Liver (tissue), 3 donors: ENCODE results near the gene SLITRK3.

Experiments used
- CTCF ChIP-seq: fragments of 150-350 bp; IDR thresholded peaks from 2 replicates; pipeline ENCODE4 v1.5.1; 2017; ENCODE audit warnings: improper control_type of control experiment, low read depth, low read length; ENCODE audit not compliant: missing input control
- EGR1 ChIP-seq, 2 donors: IDR thresholded peaks; 2 replicates each; pipeline ENCODE4 v1.6.1; 2016 to 2018; ENCODE audit warnings: antibody characterized with exemption in 2 of 2, low read depth in 2 of 2
- GABPA ChIP-seq, 2 donors: IDR thresholded peaks in 1 of 2; conservative IDR thresholded peaks in 1 of 2; 2 replicates each; pipeline ENCODE4 v1.6.1; 2016; ENCODE audit warnings: antibody characterized with exemption in 2 of 2, mild to moderate bottlenecking in 1 of 2, moderate library complexity in 1 of 2
- HNF4A ChIP-seq, 2 donors: conservative IDR thresholded peaks; 2 replicates each; pipeline ENCODE4 v1.6.1; 2016; ENCODE audit warnings: antibody characterized with exemption in 2 of 2, mild to moderate bottlenecking in 2 of 2
- JUND ChIP-seq, 2 donors: IDR thresholded peaks; 2 replicates each; pipeline ENCODE4 v1.6.1; 2016; ENCODE audit warnings: antibody characterized with exemption in 2 of 2
- RAD21 ChIP-seq, 2 donors: IDR thresholded peaks; 2 replicates each; pipeline ENCODE4 v1.6.1; 2016; ENCODE audit warnings: antibody characterized with exemption in 2 of 2, mild to moderate bottlenecking in 2 of 2
- RXRA ChIP-seq, 2 donors: IDR thresholded peaks; 2 replicates each; pipeline ENCODE4 v1.6.1; 2017 to 2018; ENCODE audit warnings: antibody characterized with exemption in 2 of 2, mild to moderate bottlenecking in 1 of 2
- SP1 ChIP-seq: IDR thresholded peaks from 2 replicates; pipeline ENCODE4 v1.6.1; 2018; ENCODE audit warnings: antibody characterized with exemption, mild to moderate bottlenecking
- TAF1 ChIP-seq: conservative IDR thresholded peaks from 2 replicates; pipeline ENCODE4 v1.6.1; 2016; ENCODE audit warnings: antibody characterized with exemption, mild to moderate bottlenecking
- TF ChIP-seq, protein P1 (sequence below): IDR thresholded peaks from 2 replicates; pipeline ENCODE4 v1.6.1; 2016; ENCODE audit warnings: antibody characterized with exemption
- TF ChIP-seq, protein P2 (sequence below): IDR thresholded peaks from 2 replicates; pipeline ENCODE4 v1.6.1; 2016; ENCODE audit warnings: antibody characterized with exemption, mild to moderate bottlenecking
- TF ChIP-seq, protein P3 (sequence below): IDR thresholded peaks from 2 replicates; pipeline ENCODE4 v1.6.1; 2016; ENCODE audit warnings: antibody characterized with exemption
- donor health status: healthy.
- donor health status: healthy.

DNA sequence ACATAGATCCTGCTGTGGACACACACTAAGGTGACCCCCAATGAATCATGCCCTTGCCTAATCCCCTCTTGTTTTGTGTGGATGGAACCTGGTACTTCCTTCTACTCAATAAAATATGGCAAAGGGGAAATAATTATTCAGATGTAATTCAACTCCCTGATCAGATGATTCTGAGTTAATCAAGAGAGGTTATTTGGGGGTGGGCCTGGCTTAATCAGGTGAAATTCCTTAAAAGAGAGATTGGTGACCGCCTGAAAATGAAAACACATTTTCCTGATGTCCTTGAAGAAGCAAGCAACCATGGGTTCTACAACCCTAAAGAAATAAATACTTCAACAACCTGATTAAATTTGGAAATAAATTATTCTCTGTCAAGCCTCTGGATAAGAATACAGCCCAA is 8.3 kb upstream of the SLITRK3 start:
- TF ChIP-seq CTCF (no peak), GABPA (IDR thresholded peaks at IDR 0.05 in 1 of 2, conservative IDR thresholded peaks at IDR 0.05 in 1 of 2) (no peak), JUND (IDR thresholded peaks at IDR 0.05) (no peak), SP1 (no peak), RXRA (IDR thresholded peaks at IDR 0.05) (no peak), HNF4A (conservative IDR thresholded peaks at IDR 0.05) (no peak), EGR1 (IDR thresholded peaks at IDR 0.05; ENCODE audit: low read depth in 2 of 2) (no peak), RAD21 (IDR thresholded peaks at IDR 0.05) (no peak), TAF1 (no peak)
- TF ChIP-seq, protein P1, sequence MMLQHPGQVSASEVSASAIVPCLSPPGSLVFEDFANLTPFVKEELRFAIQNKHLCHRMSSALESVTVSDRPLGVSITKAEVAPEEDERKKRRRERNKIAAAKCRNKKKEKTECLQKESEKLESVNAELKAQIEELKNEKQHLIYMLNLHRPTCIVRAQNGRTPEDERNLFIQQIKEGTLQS = no peak
- TF ChIP-seq, protein P2, sequence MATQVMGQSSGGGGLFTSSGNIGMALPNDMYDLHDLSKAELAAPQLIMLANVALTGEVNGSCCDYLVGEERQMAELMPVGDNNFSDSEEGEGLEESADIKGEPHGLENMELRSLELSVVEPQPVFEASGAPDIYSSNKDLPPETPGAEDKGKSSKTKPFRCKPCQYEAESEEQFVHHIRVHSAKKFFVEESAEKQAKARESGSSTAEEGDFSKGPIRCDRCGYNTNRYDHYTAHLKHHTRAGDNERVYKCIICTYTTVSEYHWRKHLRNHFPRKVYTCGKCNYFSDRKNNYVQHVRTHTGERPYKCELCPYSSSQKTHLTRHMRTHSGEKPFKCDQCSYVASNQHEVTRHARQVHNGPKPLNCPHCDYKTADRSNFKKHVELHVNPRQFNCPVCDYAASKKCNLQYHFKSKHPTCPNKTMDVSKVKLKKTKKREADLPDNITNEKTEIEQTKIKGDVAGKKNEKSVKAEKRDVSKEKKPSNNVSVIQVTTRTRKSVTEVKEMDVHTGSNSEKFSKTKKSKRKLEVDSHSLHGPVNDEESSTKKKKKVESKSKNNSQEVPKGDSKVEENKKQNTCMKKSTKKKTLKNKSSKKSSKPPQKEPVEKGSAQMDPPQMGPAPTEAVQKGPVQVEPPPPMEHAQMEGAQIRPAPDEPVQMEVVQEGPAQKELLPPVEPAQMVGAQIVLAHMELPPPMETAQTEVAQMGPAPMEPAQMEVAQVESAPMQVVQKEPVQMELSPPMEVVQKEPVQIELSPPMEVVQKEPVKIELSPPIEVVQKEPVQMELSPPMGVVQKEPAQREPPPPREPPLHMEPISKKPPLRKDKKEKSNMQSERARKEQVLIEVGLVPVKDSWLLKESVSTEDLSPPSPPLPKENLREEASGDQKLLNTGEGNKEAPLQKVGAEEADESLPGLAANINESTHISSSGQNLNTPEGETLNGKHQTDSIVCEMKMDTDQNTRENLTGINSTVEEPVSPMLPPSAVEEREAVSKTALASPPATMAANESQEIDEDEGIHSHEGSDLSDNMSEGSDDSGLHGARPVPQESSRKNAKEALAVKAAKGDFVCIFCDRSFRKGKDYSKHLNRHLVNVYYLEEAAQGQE = no peak
- TF ChIP-seq, protein P3, sequence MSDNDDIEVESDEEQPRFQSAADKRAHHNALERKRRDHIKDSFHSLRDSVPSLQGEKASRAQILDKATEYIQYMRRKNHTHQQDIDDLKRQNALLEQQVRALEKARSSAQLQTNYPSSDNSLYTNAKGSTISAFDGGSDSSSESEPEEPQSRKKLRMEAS = no peak
